ENCODE results near the gene CEP126.

DNA sequence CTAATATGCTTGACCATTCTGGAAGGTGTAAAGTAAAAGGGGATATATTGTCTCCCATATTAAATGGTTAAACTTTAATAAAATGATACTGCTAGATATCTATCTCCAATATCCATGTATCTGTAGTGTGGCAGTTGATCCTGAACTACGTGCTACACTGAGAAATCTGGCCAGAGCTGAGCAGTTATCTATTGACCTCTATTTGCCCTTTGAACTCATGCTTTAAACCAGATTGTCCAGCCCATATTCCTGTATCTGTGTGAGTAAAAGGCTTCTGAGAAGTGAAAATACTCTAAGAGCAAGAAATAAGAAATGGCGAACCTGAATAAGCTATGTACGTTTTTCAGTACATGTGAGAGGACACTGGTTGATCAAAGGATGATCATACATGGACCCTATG is 40.5 kb downstream of the CEP126 start:
- TF ChIP-seq POLR2AphosphoS5 (IDR thresholded peaks at IDR 0.05) (no peak), POLR2A (IDR thresholded peaks at IDR 0.05) (no peak), EP300 (IDR thresholded peaks at IDR 0.05) (no peak)
- TF ChIP-seq, protein P1, sequence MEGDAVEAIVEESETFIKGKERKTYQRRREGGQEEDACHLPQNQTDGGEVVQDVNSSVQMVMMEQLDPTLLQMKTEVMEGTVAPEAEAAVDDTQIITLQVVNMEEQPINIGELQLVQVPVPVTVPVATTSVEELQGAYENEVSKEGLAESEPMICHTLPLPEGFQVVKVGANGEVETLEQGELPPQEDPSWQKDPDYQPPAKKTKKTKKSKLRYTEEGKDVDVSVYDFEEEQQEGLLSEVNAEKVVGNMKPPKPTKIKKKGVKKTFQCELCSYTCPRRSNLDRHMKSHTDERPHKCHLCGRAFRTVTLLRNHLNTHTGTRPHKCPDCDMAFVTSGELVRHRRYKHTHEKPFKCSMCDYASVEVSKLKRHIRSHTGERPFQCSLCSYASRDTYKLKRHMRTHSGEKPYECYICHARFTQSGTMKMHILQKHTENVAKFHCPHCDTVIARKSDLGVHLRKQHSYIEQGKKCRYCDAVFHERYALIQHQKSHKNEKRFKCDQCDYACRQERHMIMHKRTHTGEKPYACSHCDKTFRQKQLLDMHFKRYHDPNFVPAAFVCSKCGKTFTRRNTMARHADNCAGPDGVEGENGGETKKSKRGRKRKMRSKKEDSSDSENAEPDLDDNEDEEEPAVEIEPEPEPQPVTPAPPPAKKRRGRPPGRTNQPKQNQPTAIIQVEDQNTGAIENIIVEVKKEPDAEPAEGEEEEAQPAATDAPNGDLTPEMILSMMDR (IDR thresholded peaks at IDR 0.05): no peak
